H9 (cell line): Measurements from ENCODE around the gene CRIP2. TPM values are rescaled to one million over a fixed set of nuclear protein-coding genes. Genes with fewer than 3 reads are reported as not detected.

Source experiments
- DNase-seq: peaks from one replicate; pipeline ENCODE4 v3.0.0-alpha.2; 2017
- H2AFZ ChIP-seq: one replicate; pipeline ENCODE4 v1.6.1; 2013; ENCODE audit warnings: mild to moderate bottlenecking, low read length, control low read depth, moderate library complexity
- H2AK5ac ChIP-seq: 2 replicates; pipeline ENCODE4 v1.6.1; 2013; ENCODE audit warnings: low read length, control low read depth, mixed read lengths; ENCODE audit not compliant: insufficient read length
- H2BK120ac ChIP-seq: one replicate; pipeline ENCODE4 v1.6.1; 2013; ENCODE audit warnings: low read depth, mild to moderate bottlenecking, low read length, control low read depth, inconsistent platforms; ENCODE audit not compliant: poor library complexity, severe bottlenecking
- H2BK12ac ChIP-seq: 2 replicates; pipeline ENCODE4 v1.6.1; 2013; ENCODE audit warnings: low read length, control low read depth, mixed read lengths, low read depth; ENCODE audit not compliant: insufficient read length
- H2BK15ac ChIP-seq: 2 replicates; pipeline ENCODE4 v1.6.1; 2013; ENCODE audit warnings: low read depth, low read length, control low read depth
- H2BK20ac ChIP-seq: one replicate; pipeline ENCODE4 v1.6.1; 2013; ENCODE audit warnings: low read depth, mild to moderate bottlenecking, low read length, control low read depth, inconsistent platforms; ENCODE audit not compliant: poor library complexity, severe bottlenecking
- H2BK5ac ChIP-seq: 2 replicates; pipeline ENCODE4 v1.6.1; 2013; ENCODE audit warnings: low read length, control low read depth, mixed read lengths; ENCODE audit not compliant: insufficient read length
- H3K14ac ChIP-seq: 2 replicates; pipeline ENCODE4 v1.6.1; 2013; ENCODE audit warnings: low read length, control low read depth; ENCODE audit not compliant: insufficient read depth
- H3K18ac ChIP-seq: 2 replicates; pipeline ENCODE4 v1.6.1; 2013; ENCODE audit warnings: low read depth, mild to moderate bottlenecking, mixed read lengths, low read length, control low read depth; ENCODE audit not compliant: insufficient read length
- H3K23ac ChIP-seq: 2 replicates; pipeline ENCODE4 v1.6.1; 2013; ENCODE audit warnings: low read length, control low read depth, mixed read lengths, low read depth; ENCODE audit not compliant: insufficient read length
- H3K23me2 ChIP-seq: 2 replicates; pipeline ENCODE4 v1.6.1; 2013; ENCODE audit warnings: low read depth, mild to moderate bottlenecking, mixed read lengths, low read length, control low read depth; ENCODE audit not compliant: insufficient read length, poor library complexity, severe bottlenecking
- H3K27ac ChIP-seq: 2 replicates; pipeline ENCODE4 v1.5.1; 2013; ENCODE audit warnings: low read length, control low read depth, mixed read lengths, low read depth; ENCODE audit not compliant: insufficient read length
- H3K27me3 ChIP-seq: 2 replicates; pipeline ENCODE4 v1.6.1; 2013; ENCODE audit warnings: low read length, control low read depth, inconsistent platforms; ENCODE audit not compliant: insufficient read depth
- H3K4ac ChIP-seq: 2 replicates; pipeline ENCODE4 v1.6.1; 2013; ENCODE audit warnings: low read depth, mild to moderate bottlenecking, control low read depth, inconsistent platforms, low read length, moderate library complexity
- H3K4me1 ChIP-seq: 2 replicates; pipeline ENCODE4 v1.6.1; 2013; ENCODE audit warnings: low read length, control low read depth, inconsistent platforms; ENCODE audit not compliant: insufficient read depth
- H3K4me2 ChIP-seq: 2 replicates; pipeline ENCODE4 v1.6.1; 2013; ENCODE audit warnings: low read length, control low read depth, mixed read lengths; ENCODE audit not compliant: insufficient read length, insufficient read depth
- H3K56ac ChIP-seq: 2 replicates; pipeline ENCODE4 v1.6.1; 2013; ENCODE audit warnings: low read depth, mild to moderate bottlenecking, mixed read lengths, low read length, control low read depth; ENCODE audit not compliant: insufficient read length
- H3K79me1 ChIP-seq: 2 replicates; pipeline ENCODE4 v1.6.1; 2013; ENCODE audit warnings: low read depth, mild to moderate bottlenecking, moderate library complexity, low read length, control low read depth, inconsistent platforms; ENCODE audit not compliant: insufficient read depth, poor library complexity, severe bottlenecking
- H3K79me2 ChIP-seq: 2 replicates; pipeline ENCODE4 v1.6.1; 2013; ENCODE audit warnings: low read length, control low read depth, inconsistent platforms; ENCODE audit not compliant: insufficient read depth
- H3K9ac ChIP-seq: 2 replicates; pipeline ENCODE4 v1.6.1; 2013; ENCODE audit warnings: low read length, control low read depth, mixed read lengths; ENCODE audit not compliant: insufficient read length; ENCODE audit errors: extremely low read depth
- H3K9me3 ChIP-seq: one replicate; pipeline ENCODE4 v1.6.1; 2013; ENCODE audit warnings: low read depth, low read length, inconsistent platforms; ENCODE audit not compliant: control insufficient read depth
- H3T11ph ChIP-seq: one replicate; pipeline ENCODE4 v1.6.1; 2013; ENCODE audit warnings: mild to moderate bottlenecking, low read length, control low read depth, inconsistent platforms
- H4K20me1 ChIP-seq: one replicate; pipeline ENCODE4 v1.6.1; 2013; ENCODE audit not compliant: control insufficient read depth, insufficient read length, insufficient read depth
- H4K5ac ChIP-seq: 2 replicates; pipeline ENCODE4 v1.6.1; 2013; ENCODE audit warnings: low read depth, mild to moderate bottlenecking, mixed read lengths, low read length, control low read depth; ENCODE audit not compliant: insufficient read length
- H4K8ac ChIP-seq: replicated peaks from 2 replicates; pipeline ENCODE4 v1.6.1; 2013; ENCODE audit warnings: low read length, control low read depth, mixed read lengths, low read depth; ENCODE audit not compliant: insufficient read length
- H4K91ac ChIP-seq: 2 replicates; pipeline ENCODE4 v1.6.1; 2013; ENCODE audit warnings: low read depth, mild to moderate bottlenecking, moderate library complexity, mixed read lengths, low read length, control low read depth; ENCODE audit not compliant: insufficient read length
- H3K27ac Mint-ChIP-seq, 3 experiments: 2 replicates in 2 of 3; 3 replicates in 1 of 3; pipeline ENCODE4 v1.8.0; 2020 to 2021; ENCODE audit warnings: mixed read lengths in 3 of 3, mild to moderate bottlenecking in 1 of 3, moderate library complexity in 1 of 3
- H3K27me3 Mint-ChIP-seq: 2 replicates; pipeline ENCODE4 v1.8.0; 2021; ENCODE audit warnings: low read depth, mild to moderate bottlenecking, moderate library complexity, mixed read lengths
- H3K36me3 Mint-ChIP-seq, 3 experiments: 2 replicates in 2 of 3; 3 replicates in 1 of 3; pipeline ENCODE4 v1.8.0; 2020 to 2021; ENCODE audit warnings: low read depth in 3 of 3, mixed read lengths in 3 of 3; ENCODE audit not compliant: insufficient read depth in 1 of 3
- H3K4me1 Mint-ChIP-seq, 2 experiments: 2 replicates each; pipeline ENCODE4 v1.8.0; 2020; ENCODE audit warnings: mixed read lengths in 2 of 2
- H3K4me3 Mint-ChIP-seq, 2 experiments: 2 replicates in 1 of 2; 3 replicates in 1 of 2; pipeline ENCODE4 v1.8.0; 2020 to 2021; ENCODE audit warnings: mild to moderate bottlenecking in 2 of 2, mixed read lengths in 2 of 2, moderate library complexity in 1 of 2
- H3K9me3 Mint-ChIP-seq, 2 experiments: 2 replicates in 1 of 2; 3 replicates in 1 of 2; pipeline ENCODE4 v1.8.0; 2020; ENCODE audit warnings: mild to moderate bottlenecking in 2 of 2, mixed read lengths in 2 of 2, moderate library complexity in 1 of 2
- WGBS: extraction: QIAGEN DNeasy Blood & Tissue Kit; methylation state at CpG from one replicate; pipeline ENCODE4 v1.1.7; 2013; ENCODE audit warnings: missing lambda C conversion rate, low lambda C conversion rate, mixed read lengths; ENCODE audit not compliant: insufficient read length; ENCODE audit errors: extremely low coverage; 5-methylcytosine and 5-hydroxymethylcytosine counted together
- total RNA-seq: library from RNA; stranded (reverse); gene quantifications from 2 replicates; pipeline ENCODE4 v1.2.1, GENCODE V29; 2021
- TF ChIP-seq, protein P1 (sequence below): fragments of 200-600 bp; sonication (generic); conservative IDR thresholded peaks from 3 replicates; pipeline ENCODE4 v1.8.0; 2021; ENCODE audit warnings: antibody characterized with exemption, mild to moderate bottlenecking

Gene CRIP2
- total RNA-seq, 1 experiment from 2014 or later: 5.7 TPM

DNA sequence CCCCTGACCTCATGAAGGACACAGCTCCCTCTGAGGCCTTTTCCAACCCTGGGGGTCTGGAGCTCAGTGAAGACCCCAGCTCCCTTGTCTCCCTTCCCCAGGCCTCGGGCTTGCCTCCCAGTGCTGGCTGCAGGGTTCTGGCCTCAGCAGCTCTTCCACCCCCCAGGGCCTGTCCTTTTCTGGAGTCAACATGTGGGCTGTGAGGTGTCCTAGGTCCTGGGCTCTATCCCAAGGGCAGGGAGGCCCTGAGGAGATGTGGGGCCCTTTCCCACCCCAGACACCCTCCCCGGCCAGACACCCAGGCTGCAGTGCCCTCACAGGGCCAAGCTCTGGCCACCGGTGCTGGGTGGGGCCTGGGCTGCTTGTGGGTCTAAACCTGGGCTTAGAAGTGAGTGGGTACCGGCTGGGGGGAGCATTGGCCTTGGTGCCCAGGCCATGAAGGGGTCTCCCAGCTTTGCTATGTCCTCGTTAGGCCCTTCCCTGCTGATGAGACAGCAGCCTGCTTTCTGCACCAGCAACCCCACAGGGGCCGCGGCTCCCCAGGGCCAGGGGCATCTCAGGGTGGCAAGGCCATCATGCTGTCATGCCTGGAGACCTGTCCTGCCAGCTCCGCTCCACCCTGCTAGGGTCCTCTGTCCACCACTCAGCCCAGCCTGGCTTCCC lies 2.7 kb upstream of the CRIP2 start:
- H3K27ac ChIP-seq: no peak overlapping the region
- H2BK15ac ChIP-seq: no peak overlapping the region
- no peak overlapping the region for H3T11ph ChIP-seq
- TF ChIP-seq, protein P1, sequence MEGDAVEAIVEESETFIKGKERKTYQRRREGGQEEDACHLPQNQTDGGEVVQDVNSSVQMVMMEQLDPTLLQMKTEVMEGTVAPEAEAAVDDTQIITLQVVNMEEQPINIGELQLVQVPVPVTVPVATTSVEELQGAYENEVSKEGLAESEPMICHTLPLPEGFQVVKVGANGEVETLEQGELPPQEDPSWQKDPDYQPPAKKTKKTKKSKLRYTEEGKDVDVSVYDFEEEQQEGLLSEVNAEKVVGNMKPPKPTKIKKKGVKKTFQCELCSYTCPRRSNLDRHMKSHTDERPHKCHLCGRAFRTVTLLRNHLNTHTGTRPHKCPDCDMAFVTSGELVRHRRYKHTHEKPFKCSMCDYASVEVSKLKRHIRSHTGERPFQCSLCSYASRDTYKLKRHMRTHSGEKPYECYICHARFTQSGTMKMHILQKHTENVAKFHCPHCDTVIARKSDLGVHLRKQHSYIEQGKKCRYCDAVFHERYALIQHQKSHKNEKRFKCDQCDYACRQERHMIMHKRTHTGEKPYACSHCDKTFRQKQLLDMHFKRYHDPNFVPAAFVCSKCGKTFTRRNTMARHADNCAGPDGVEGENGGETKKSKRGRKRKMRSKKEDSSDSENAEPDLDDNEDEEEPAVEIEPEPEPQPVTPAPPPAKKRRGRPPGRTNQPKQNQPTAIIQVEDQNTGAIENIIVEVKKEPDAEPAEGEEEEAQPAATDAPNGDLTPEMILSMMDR: no peak
- Mint-ChIP-seq H3K9me3 (no peaks in the 10 kb centered on the region), H3K36me3 (peaks cover 0 to 4% (median 0%) of the 10 kb centered on the region in 3 experiments; a peak in 2 of 7 replicates), H3K27ac (no peak overlapping the region; a peak in 1 of 7 replicates), H3K27me3 (peaks cover 17% of the 10 kb centered on the region), H3K4me1 (peaks cover 0 to 9% of the 10 kb centered on the region in 2 experiments; a peak in 1 of 4 replicates), H3K4me3 (peak overlapping the region in 1 of 2 experiments; percentile 17; a peak in 1 of 5 replicates)
- peak overlapping the region; percentile 7 for H3K18ac ChIP-seq
- H3K79me2 ChIP-seq: no peaks in the 10 kb centered on the region
- no peak overlapping the region for H3K4me2 ChIP-seq
- WGBS: no CpG with 5 or more reads among the region's 8 CpGs
- H2AK5ac ChIP-seq: no peak overlapping the region
- no peak overlapping the region for H2BK120ac ChIP-seq
- H4K8ac ChIP-seq: no peak overlapping the region
- DNase-seq: no peak
- H4K91ac ChIP-seq: no peak overlapping the region
- no peak overlapping the region for H3K4ac ChIP-seq
- no peaks in the 10 kb centered on the region for H3K9me3 ChIP-seq
- no peak overlapping the region; the same call in 1 of the 2 replicates for H3K14ac ChIP-seq
- H3K56ac ChIP-seq: no peak overlapping the region
- H3K23ac ChIP-seq: no peak overlapping the region
- H3K4me1 ChIP-seq: no peaks in the 10 kb centered on the region; the same call in 1 of the 2 replicates
- H4K5ac ChIP-seq: no peak overlapping the region
- H2BK5ac ChIP-seq: no peak overlapping the region
- no peak overlapping the region for H2BK20ac ChIP-seq
- H2BK12ac ChIP-seq: no peak overlapping the region
- H3K79me1 ChIP-seq: no peaks in the 10 kb centered on the region
- H3K27me3 ChIP-seq: peaks cover 11% of the 10 kb centered on the region; the same call in 1 of the 2 replicates
- peaks cover 8% of the 10 kb centered on the region for H3K23me2 ChIP-seq
- no peak overlapping the region for H3K9ac ChIP-seq
- no peaks in the 10 kb centered on the region for H4K20me1 ChIP-seq
- H2AFZ ChIP-seq: no peak overlapping the region
